ENCODE results near the gene CD247. TPM values are rescaled to one million over a fixed set of nuclear protein-coding genes. Genes with fewer than 3 reads are reported as not detected.

Gene CD247
- total and polyA plus RNA-seq, 2 of the 4 experiments (the other 2 are of a cell fraction): not detected

- Histone ChIP-seq H2BK120ac (ENCODE audit: low read depth, low read length) (no peak overlapping the region), H3K14ac (replicated peaks; ENCODE audit: low read depth, low read length) (no peak overlapping the region), H3K9me1 (ENCODE audit: insufficient read depth, low read length) (no peaks in the 10 kb centered on the region), H4K8ac (ENCODE audit: low read depth in 2 of 2, low read length in 2 of 2) (no peak overlapping the region), H3K23ac (ENCODE audit: low read depth, low read length) (no peak overlapping the region), H3K27ac (ENCODE audit: insufficient read depth, low read length) (no peak overlapping the region), H3K9me3 (ENCODE audit: control insufficient read depth, insufficient read depth, low read length) (no peaks in the 10 kb centered on the region), H2BK5ac (ENCODE audit: low read depth, low read length, poor library complexity, severe bottlenecking) (no peak overlapping the region), H2BK15ac (ENCODE audit: low read depth, low read length) (no peak overlapping the region), H2AK5ac (ENCODE audit: low read depth, low read length) (no peak overlapping the region), H2AFZ (replicated peaks; ENCODE audit: low read length, poor library complexity) (no peak overlapping the region), H2AK9ac (replicated peaks; ENCODE audit: low read depth, low read length, poor library complexity) (no peak overlapping the region), H2BK20ac (ENCODE audit: low read depth, low read length) (no peak overlapping the region), H3K56ac (ENCODE audit: extremely low read depth, insufficient read depth, low read length) (no peak overlapping the region), H3K4me2 (ENCODE audit: low read depth, low read length) (no peak overlapping the region), H3K4me1 (ENCODE audit: control insufficient read depth, insufficient read depth, low read length) (peaks cover 2% of the 10 kb centered on the region; the same call in 1 of the 2 replicates), H4K20me1 (ENCODE audit: insufficient read depth, low read length) (no peaks in the 10 kb centered on the region), H3K18ac (ENCODE audit: low read depth, low read length) (no peak overlapping the region), H3K79me1 (ENCODE audit: low read depth in 1 of 2, low read length in 2 of 2) (no peaks in the 10 kb centered on the region), H3K4me3 (ENCODE audit: insufficient read depth, low read depth, low read length) (no peak overlapping the region), H4K5ac (ENCODE audit: low read depth, low read length) (no peak overlapping the region), H4K91ac (ENCODE audit: insufficient read depth, low read depth, low read length) (no peak overlapping the region), H3K4ac (ENCODE audit: low read depth, low read length) (no peak overlapping the region), H3K27me3 (ENCODE audit: control insufficient read depth, insufficient read depth, low read length) (peaks cover 6% of the 10 kb centered on the region; the same call in 1 of the 2 replicates), H3K9ac (ENCODE audit: low read depth, low read length) (no peak overlapping the region), H3K36me3 (ENCODE audit: control insufficient read depth, insufficient read depth, low read length) (no peaks in the 10 kb centered on the region)
- no TSS peak for BruUV-seq (replicated peaks)
- dilution Hi-C loops (cut with HindIII; ENCODE audit: low sequenced_read_pairs, unreplicated experiment): no loop called here
- peak; percentile 21; the same call in 1 of the 2 replicates for ATAC-seq (ENCODE audit: low read depth)
- in situ Hi-C loops (cut with MboI; ENCODE audit: low sequenced_read_pairs): no loop called here
- intact Hi-C loops (cut with micrococcal nuclease): no loop called here
- DNase-seq: peak; percentile 23
- ChIA-PET CTCF (interaction anchor here (1.6 kb wide), 1 partner anchor 12 kb away, joined by 6 read pairs; the partner anchor contains the start of gene CREG1), POLR2A (ENCODE audit: unreplicated experiment) (no interaction called here)
- TF ChIP-seq RCOR1 (IDR thresholded peaks at IDR 0.05; ENCODE audit: insufficient replicate concordance, low read length) (no peak), CHD1 (IDR thresholded peaks at IDR 0.05; ENCODE audit: low read depth, low read length) (no peak), MAZ (IDR thresholded peaks at IDR 0.05; ENCODE audit: borderline replicate concordance, low read depth, low read length) (no peak), SMC3 (IDR thresholded peaks at IDR 0.05; ENCODE audit: low read depth, low read length) (no peak), NFE2L2 (IDR thresholded peaks at IDR 0.05; ENCODE audit: low read depth, low read length) (no peak), RAD21 (IDR thresholded peaks at IDR 0.05; ENCODE audit: low read length) (no peak), CEBPB (IDR thresholded peaks at IDR 0.05; ENCODE audit: low read depth, low read length) (no peak), MAFK (IDR thresholded peaks at IDR 0.05; ENCODE audit: low read depth, low read length) (no peak), RFX5 (IDR thresholded peaks at IDR 0.05; ENCODE audit: low read depth, low read length) (no peak), POLR2A (IDR thresholded peaks at IDR 0.05; ENCODE audit: low read depth, low read length) (no peak), MXI1 (IDR thresholded peaks at IDR 0.05; ENCODE audit: borderline replicate concordance, low read depth, low read length) (no peak), FOS (IDR thresholded peaks at IDR 0.05; ENCODE audit: low read depth, low read length) (no peak), CTCF (conservative IDR thresholded peaks at IDR 0.05; ENCODE audit: low read depth, low read length) (no peak), BHLHE40 (IDR thresholded peaks at IDR 0.05; ENCODE audit: low read depth, low read length) (no peak)
- TF ChIP-seq, protein P1, sequence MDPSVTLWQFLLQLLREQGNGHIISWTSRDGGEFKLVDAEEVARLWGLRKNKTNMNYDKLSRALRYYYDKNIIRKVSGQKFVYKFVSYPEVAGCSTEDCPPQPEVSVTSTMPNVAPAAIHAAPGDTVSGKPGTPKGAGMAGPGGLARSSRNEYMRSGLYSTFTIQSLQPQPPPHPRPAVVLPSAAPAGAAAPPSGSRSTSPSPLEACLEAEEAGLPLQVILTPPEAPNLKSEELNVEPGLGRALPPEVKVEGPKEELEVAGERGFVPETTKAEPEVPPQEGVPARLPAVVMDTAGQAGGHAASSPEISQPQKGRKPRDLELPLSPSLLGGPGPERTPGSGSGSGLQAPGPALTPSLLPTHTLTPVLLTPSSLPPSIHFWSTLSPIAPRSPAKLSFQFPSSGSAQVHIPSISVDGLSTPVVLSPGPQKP (IDR thresholded peaks at IDR 0.05; ENCODE audit: borderline replicate concordance, low read depth, low read length): no peak
- TF ChIP-seq, protein P2, sequence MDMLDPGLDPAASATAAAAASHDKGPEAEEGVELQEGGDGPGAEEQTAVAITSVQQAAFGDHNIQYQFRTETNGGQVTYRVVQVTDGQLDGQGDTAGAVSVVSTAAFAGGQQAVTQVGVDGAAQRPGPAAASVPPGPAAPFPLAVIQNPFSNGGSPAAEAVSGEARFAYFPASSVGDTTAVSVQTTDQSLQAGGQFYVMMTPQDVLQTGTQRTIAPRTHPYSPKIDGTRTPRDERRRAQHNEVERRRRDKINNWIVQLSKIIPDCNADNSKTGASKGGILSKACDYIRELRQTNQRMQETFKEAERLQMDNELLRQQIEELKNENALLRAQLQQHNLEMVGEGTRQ (IDR thresholded peaks at IDR 0.05; ENCODE audit: low read depth, low read length): no peak
- WGBS, 2 experiments (ENCODE audit: extremely low coverage in 2 of 2, insufficient read length in 1 of 2): no CpG with 5 or more reads among the region's 1 CpG
Observed at GRCh38 chr1:167541610-167542009, 23.3 kb upstream of the CD247 start.
